Skeletal muscle satellite cell (primary cell): ENCODE data around the gene CEP63.

Experiments used
- H3K27me3 ChIP-seq: 2 replicates; pipeline ENCODE4 v1.7.0; 2013; ENCODE audit warnings: low read length; ENCODE audit not compliant: control insufficient read depth, insufficient read depth
- H3K36me3 ChIP-seq: 2 replicates; pipeline ENCODE4 v1.7.0; 2013; ENCODE audit warnings: mild to moderate bottlenecking, control low read depth, low read length; ENCODE audit not compliant: insufficient read depth
- H3K4me1 ChIP-seq: 2 replicates; pipeline ENCODE4 v1.7.0; 2013; ENCODE audit warnings: low read length; ENCODE audit not compliant: control insufficient read depth, insufficient read depth
- H3K4me2 ChIP-seq: 2 replicates; pipeline ENCODE4 v1.7.0; 2013; ENCODE audit warnings: mild to moderate bottlenecking, low read length
- H3K4me3 ChIP-seq: 2 replicates; pipeline ENCODE4 v1.7.0; 2013; ENCODE audit warnings: low read length
- H3K9ac ChIP-seq: 2 replicates; pipeline ENCODE4 v1.7.0; 2013; ENCODE audit warnings: mild to moderate bottlenecking, low read depth, low read length, moderate library complexity
- H3K9me3 ChIP-seq: replicated peaks from 2 replicates; pipeline ENCODE4 v1.7.0; 2013; ENCODE audit warnings: mild to moderate bottlenecking, control low read depth, low read length

The CEP63 gene

DNA sequence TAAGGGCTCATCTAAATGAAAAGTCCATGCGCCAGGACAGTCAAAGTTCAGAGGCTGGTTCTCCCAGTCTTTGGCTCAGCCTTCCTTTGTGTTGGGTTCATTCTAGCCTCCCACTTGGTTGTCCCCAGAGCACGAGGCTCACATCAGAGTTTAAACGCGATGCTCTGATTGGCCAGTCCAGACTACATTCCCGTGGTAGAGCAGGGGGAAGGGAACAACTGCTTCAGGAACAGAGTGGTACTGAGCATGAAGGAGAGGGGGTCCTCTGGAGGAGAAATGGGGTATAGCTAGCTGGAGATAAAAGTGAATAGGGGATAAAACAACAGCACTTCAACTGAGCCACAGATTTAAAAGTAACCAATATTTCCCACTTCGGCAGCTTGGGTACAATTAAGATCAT lies 32.2 kb upstream of the CEP63 start:
- Histone ChIP-seq H3K4me2 (no peak overlapping the region), H3K4me3 (no peak overlapping the region), H3K4me1 (no peaks in the 10 kb centered on the region), H3K27me3 (no peaks in the 10 kb centered on the region), H3K9me3 (no peaks in the 10 kb centered on the region), H3K36me3 (no peaks in the 10 kb centered on the region), H3K9ac (no peak overlapping the region)

DNA sequence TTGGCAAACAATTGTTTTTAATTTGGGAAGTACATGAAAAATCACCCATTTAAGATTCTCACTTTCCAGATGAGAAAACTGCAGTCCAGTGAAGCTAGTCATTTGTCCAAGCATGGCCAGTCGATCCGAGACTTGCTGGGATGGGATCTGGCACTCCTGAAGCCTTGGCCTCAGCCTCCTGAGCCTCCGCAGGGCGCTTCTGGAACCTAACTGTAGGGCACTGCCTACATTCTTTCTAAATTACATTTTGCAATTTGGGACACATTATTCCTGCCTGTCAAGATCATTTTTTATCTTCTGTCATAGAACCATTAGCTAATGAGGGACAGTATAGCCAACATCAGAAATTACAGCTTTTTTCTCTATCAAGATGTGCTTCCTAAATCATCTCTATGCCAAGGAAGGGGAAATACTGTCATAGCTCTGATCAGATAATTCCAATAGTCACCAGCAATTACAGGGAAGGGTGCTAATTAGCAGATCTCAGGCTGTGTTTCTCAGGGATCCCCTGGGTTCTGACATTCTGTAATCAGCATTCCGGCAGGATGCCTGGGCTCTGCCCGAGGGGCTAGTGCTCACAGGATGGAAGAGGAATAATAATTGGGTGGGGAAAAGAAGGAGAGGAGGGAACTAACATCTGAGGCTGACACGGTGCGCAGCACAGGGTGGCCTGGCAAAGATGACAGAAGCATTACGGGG lies 28.3 kb upstream of the CEP63 start:
- Histone ChIP-seq H3K4me1 (peaks cover 19% of the 10 kb centered on the region), H3K4me3 (no peak overlapping the region), H3K27me3 (no peaks in the 10 kb centered on the region), H3K4me2 (no peak overlapping the region), H3K9me3 (no peaks in the 10 kb centered on the region), H3K9ac (no peak overlapping the region), H3K36me3 (no peaks in the 10 kb centered on the region)

DNA sequence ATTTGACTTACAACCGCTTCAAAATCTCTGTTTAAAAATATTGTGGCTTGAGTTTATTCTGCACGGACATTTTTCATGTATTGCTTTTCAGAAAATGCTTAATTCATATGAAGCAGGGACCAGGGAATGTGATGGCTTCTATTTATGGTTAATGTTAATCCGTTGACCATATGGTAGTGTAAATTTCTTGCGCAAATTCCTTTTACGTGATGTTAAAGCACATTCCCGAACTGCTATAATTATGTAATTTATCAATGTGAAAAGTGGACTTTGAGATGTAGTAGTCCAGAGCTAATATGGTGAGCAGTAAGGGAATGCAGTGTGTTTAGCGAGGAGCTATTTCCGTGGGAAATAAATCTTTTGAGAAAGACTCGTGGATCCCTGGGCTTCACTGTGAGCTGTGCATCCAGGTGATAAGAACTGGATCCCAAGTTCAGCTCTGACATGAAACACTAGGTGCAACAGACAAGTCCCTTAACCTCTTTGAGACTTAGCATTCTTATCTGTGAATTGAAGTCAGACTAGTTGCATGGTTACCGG lies 27.4 kb upstream of the CEP63 start:
- Histone ChIP-seq H3K36me3 (no peaks in the 10 kb centered on the region), H3K4me1 (peaks cover 28% of the 10 kb centered on the region), H3K9ac (no peak overlapping the region)

DNA sequence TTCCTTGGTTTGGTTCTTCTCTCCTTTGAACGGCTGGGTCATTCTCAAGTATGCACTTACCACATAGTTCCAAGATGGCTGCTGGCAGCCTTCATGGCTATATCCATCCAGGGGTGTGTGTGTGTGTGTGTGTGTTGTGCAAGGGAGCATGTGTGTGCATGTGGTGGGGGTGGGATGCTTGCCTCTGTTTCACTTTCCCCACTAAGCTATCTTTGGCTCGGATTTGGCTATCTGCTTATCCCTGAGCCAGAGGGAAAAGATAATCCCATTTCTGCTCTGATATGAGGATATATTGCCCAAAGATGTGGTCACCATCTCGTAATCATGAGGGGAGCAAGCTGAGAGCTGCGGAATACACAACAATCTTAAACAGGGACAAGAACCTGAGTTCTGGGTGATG lies 26.3 kb upstream of the CEP63 start:
- Histone ChIP-seq H3K4me3 (no peak overlapping the region), H3K4me2 (no peak overlapping the region), H3K36me3 (no peaks in the 10 kb centered on the region), H3K9me3 (no peaks in the 10 kb centered on the region), H3K9ac (no peak overlapping the region), H3K4me1 (peaks cover 39% of the 10 kb centered on the region), H3K27me3 (no peaks in the 10 kb centered on the region)

More for the DNA sequence above, 27.4 kb upstream of the CEP63 start:
- Histone ChIP-seq H3K4me2 (no peak overlapping the region), H3K4me3 (no peak overlapping the region), H3K27me3 (no peaks in the 10 kb centered on the region), H3K9me3 (no peaks in the 10 kb centered on the region)

DNA sequence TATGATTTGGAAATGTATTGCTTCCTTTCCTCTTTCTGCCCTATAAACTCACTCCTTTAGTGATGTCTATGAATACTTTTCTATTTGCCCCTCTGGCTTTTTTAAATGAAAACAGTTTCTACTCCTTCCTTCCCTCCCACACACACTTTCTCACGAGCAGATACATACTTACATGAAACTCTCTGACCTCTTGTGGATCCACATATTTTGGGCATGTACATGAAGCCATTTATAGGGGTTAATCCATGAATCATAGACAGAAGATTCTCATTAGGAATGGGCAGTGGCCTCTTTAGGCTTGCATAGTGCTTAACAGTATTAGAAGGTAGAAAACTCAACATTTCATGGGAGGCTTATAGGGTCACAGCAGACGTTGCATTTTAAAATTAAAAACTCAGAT lies 24.9 kb upstream of the CEP63 start:
- peak overlapping the region; percentile 68 for H3K4me2 ChIP-seq
- peak overlapping the region; percentile 4 for H3K4me3 ChIP-seq
- no peaks in the 10 kb centered on the region for H3K9me3 ChIP-seq
- H3K9ac ChIP-seq = peak overlapping the region; percentile 86
- no peaks in the 10 kb centered on the region for H3K36me3 ChIP-seq
- no peaks in the 10 kb centered on the region for H3K27me3 ChIP-seq
- H3K4me1 ChIP-seq = peaks cover 44% of the 10 kb centered on the region

DNA sequence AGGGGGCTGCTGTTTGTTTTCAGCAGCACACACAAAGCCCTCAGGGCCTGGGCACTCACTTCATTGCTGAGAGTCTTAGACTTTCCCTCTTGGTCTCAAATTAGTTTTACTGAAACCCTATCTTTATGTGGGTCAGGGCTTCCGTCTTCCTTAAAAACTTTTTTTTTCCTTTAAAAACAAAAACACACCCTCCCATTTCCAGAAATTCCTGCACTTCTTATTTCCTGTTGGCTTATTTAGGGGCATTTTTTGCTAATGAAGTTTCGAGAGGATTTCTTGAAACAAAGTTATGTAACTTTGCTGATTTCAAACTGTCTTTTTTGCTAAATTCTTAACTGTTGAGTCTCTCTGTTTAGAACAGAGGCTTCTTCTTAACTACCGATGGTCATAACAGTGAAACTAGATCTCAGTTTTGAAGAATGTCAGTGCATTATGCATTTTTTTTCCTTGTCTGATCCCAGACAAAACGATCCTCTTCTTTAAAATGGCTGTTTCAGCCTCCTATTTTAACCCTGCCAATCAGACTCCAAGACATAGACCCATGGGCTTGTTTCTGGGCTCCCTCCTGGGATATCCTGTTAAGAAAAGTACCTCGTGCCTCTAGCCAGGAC lies 23.4 kb upstream of the CEP63 start:
- no peaks in the 10 kb centered on the region for H3K36me3 ChIP-seq
- no peaks in the 10 kb centered on the region for H3K27me3 ChIP-seq
- H3K9ac ChIP-seq = peak overlapping the region; percentile 86
- H3K9me3 ChIP-seq = no peaks in the 10 kb centered on the region
- H3K4me2 ChIP-seq = peak overlapping the region; percentile 66
- H3K4me1 ChIP-seq = peaks cover 44% of the 10 kb centered on the region
- peak overlapping the region; percentile 29 for H3K4me3 ChIP-seq

DNA sequence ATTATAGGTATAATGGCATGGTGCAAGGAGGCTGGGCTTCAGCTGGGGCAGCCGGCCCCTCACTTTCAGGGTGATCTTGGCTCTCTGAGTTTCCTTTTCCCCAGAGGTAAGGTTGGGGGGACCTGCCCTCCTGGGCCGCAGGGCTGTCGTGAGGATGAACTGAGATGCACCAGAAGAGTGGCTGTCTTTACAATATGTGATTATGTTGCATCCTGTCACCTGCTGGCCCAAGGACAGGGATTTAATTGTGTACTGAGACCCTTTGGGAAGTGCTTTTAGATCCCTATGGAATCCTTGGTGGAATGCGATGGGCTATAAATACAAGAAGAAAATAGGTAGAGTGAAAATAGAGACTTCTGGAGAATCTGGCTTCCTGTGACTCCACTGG lies 22.2 kb upstream of the CEP63 start:
- no peaks in the 10 kb centered on the region for H3K9me3 ChIP-seq
- H3K4me1 ChIP-seq = peaks cover 44% of the 10 kb centered on the region
- peak overlapping the region; percentile 86 for H3K9ac ChIP-seq
- peak overlapping the region; percentile 8 for H3K4me3 ChIP-seq
- H3K4me2 ChIP-seq = peak overlapping the region; percentile 42
- H3K27me3 ChIP-seq = no peaks in the 10 kb centered on the region
- no peaks in the 10 kb centered on the region for H3K36me3 ChIP-seq

DNA sequence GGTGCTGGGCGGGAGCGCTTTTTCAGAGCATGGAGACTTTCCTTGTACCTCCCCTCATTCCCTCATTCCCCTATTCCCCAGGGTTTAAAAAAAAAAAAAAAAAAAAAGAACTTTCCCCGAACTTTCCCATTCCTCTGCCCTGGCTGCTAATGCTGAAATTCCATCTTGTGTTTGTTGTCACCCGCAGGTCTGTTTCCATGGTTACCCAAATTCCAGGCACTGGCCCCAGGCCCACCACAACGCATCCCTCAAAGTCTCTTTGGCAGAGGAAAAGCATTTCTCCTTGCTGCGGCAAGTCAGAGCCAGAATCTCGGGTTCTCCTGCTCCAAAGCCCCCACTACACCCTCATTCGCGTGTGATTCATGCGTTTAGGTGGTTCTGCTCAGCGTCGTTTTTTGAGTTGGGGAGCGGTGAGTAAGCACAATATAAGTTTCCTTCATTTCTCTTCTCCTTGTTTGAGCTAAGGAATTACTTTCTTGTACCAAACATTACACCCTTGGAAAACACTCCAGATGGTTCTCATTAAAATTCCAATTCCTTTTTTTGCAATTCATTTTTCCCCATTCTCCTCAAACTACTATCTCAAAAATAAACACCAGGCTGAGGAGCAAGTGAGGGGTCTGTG lies 21.7 kb upstream of the CEP63 start:
- peak overlapping the region; percentile 86 for H3K9ac ChIP-seq
- peaks cover 44% of the 10 kb centered on the region for H3K4me1 ChIP-seq
- no peaks in the 10 kb centered on the region for H3K9me3 ChIP-seq
- peak overlapping the region; percentile 42 for H3K4me2 ChIP-seq
- H3K36me3 ChIP-seq = no peaks in the 10 kb centered on the region
- peak overlapping the region; percentile 19 for H3K4me3 ChIP-seq
- no peaks in the 10 kb centered on the region for H3K27me3 ChIP-seq

DNA sequence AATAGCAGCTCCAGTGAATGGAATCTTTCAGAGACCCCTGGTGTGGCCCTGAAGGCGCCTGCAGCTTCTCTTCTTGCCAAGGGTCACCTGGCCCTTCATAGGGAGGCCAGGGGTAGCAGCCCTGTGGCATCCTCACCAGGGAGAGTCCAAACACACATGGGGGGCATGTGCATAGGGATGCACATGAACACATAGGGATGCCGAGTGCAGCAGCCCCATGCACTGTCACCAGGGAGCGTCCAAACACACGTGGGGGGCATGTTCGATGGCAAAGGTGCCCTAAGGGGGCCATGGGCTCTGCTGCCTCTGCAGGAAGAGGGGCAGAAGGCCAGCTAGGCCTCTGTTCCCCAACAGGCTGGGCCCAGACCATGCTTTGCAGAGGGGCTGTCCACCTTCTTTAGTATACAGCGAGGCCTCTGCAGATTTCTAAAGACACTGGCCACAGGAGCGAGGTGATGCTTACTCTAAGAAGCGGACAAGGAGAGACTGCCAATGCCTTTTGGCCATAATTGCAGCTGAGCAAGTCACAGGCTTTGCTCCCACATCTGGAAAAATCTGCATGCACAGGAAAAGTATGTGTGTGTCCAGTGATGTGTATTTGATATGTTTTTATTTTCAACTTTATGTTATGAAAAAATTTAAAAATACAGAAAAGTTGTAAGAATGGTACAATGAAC lies 21.0 kb upstream of the CEP63 start:
- H3K4me1 ChIP-seq = peaks cover 44% of the 10 kb centered on the region

DNA sequence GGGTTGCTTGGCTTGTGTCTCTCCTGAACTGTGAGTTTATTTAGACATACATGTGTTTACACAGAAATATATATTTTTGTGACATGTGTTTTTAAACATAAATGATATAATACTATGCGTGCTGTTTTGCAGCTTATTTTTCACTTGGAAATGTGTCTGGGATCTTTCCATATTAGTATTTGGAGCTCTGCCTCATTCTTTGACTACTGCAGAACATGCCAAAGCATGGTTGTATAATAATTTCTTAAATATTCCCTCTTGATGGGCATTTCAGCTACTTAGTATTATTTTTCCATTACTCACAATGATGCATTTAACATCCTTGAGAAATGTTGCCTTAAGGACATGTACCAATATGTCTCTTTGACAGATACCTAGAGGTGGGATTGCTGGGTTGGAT lies 19.5 kb upstream of the CEP63 start:
- H3K4me1 ChIP-seq = peaks cover 38% of the 10 kb centered on the region
- H3K9ac ChIP-seq = no peak overlapping the region
- H3K4me3 ChIP-seq = no peak overlapping the region

More for the DNA sequence above, 21.0 kb upstream of the CEP63 start:
- peak overlapping the region; percentile 42 for H3K4me2 ChIP-seq
- peak overlapping the region; percentile 19 for H3K4me3 ChIP-seq
- H3K27me3 ChIP-seq = no peaks in the 10 kb centered on the region
- H3K9me3 ChIP-seq = no peaks in the 10 kb centered on the region
- no peaks in the 10 kb centered on the region for H3K36me3 ChIP-seq
- H3K9ac ChIP-seq = peak overlapping the region; percentile 86

DNA sequence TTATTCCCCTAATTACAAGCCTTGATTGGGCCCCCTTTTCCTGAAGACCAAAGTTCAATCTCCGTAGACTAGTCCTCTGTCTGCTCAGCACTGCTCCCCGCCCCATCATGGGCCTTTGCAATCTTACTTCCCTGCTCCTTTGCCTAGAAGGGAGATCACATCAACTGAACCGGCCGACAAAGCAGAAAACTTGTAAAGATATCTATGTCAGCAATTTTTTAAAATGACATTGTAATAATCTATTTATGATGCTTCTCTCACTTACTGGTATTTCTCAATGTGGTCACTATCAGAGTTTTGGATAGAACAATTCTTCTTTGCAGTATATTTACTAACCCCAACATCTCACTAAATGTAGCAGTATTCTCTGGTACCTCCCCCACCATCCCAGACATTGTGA lies 17.3 kb upstream of the CEP63 start:
- no peak overlapping the region for H3K4me3 ChIP-seq
- H3K9ac ChIP-seq = no peak overlapping the region
- H3K4me1 ChIP-seq = peaks cover 30% of the 10 kb centered on the region
- no peak overlapping the region for H3K4me2 ChIP-seq
- no peaks in the 10 kb centered on the region for H3K9me3 ChIP-seq
- no peaks in the 10 kb centered on the region for H3K27me3 ChIP-seq
- no peaks in the 10 kb centered on the region for H3K36me3 ChIP-seq

More for the DNA sequence above, 19.5 kb upstream of the CEP63 start:
- Histone ChIP-seq H3K9me3 (no peaks in the 10 kb centered on the region), H3K4me2 (no peak overlapping the region), H3K36me3 (no peaks in the 10 kb centered on the region), H3K27me3 (no peaks in the 10 kb centered on the region)
